ENCODE results near the gene PDE6C.

GRCh38 chr10:93628858-93629257 is 16.5 kb downstream of the PDE6C start:
- no peak for TF ChIP-seq TOX (CRISPR knock-in tag; IDR thresholded peaks at IDR 0.05; ENCODE audit: borderline replicate concordance)
- no peak for TF ChIP-seq OSR1 (CRISPR knock-in tag; IDR thresholded peaks at IDR 0.05)
- TF ChIP-seq GLIS3 (CRISPR knock-in tag; IDR thresholded peaks at IDR 0.05), result no peak
- TF ChIP-seq ESRRG (CRISPR knock-in tag; IDR thresholded peaks at IDR 0.05), result no peak
- no peak for TF ChIP-seq ARNTL (CRISPR knock-in tag; IDR thresholded peaks at IDR 0.05; ENCODE audit: borderline replicate concordance, low read depth)
- no peak for TF ChIP-seq CSRNP3 (CRISPR knock-in tag; IDR thresholded peaks at IDR 0.05)
- TF ChIP-seq TSHZ2 (CRISPR knock-in tag; IDR thresholded peaks at IDR 0.05), result no peak
- TF ChIP-seq ZFP3 (CRISPR knock-in tag; IDR thresholded peaks at IDR 0.05), result no peak
- TF ChIP-seq SNAI2 (CRISPR knock-in tag; IDR thresholded peaks at IDR 0.05), result no peak
- TF ChIP-seq PATZ1 (CRISPR knock-in tag; IDR thresholded peaks at IDR 0.05; ENCODE audit: borderline replicate concordance), result no peak
